ENCODE results near the gene RAB27A.
A peak's percentile ranks its signal among the peaks of the same experiment; 100 is the strongest.
"Not testable (repeated sequence)": the region's sequence is repeated elsewhere in the genome, so short reads cannot be mapped to it uniquely, and the experiment has no call there.

Gene RAB27A

GRCh38 chr15:55289746-55290527, at the start of gene RAB27A:
TSS of gene RAB27A (minus strand) at chr15:55289813. CDS start at chr15:55234934, 54,879 bp downstream.
- Mint-ChIP-seq H3K4me1 (ENCODE audit: low read depth) (peaks cover 25% of the 10 kb centered on the region), H3K27ac (peak within 1 kb of the TSS; percentile 92), H3K36me3 (ENCODE audit: low read depth) (peaks cover 29% of the 10 kb centered on the region), H3K27me3 (ENCODE audit: low read depth) (no peaks in the 10 kb centered on the region), H3K4me3 (peak within 1 kb of the TSS; percentile 88), H3K9me3 (no peaks in the 10 kb centered on the region)
- peak; percentile 84 for DNase-seq (ENCODE audit: low spot score)

- Mint-ChIP-seq H3K27me3 (ENCODE audit: low read depth) (no peaks in the 10 kb centered on the region), H3K4me1 (ENCODE audit: low read depth) (no peaks in the 10 kb centered on the region), H3K9me3 (no peaks in the 10 kb centered on the region), H3K4me3 (no peak overlapping the region), H3K27ac (no peak overlapping the region), H3K36me3 (ENCODE audit: low read depth) (peaks cover 38% of the 10 kb centered on the region)
- no peak for DNase-seq (ENCODE audit: low spot score)
These were observed 47.5 kb upstream of the RAB27A start for GRCh38 chr15:55337160-55337559.

- Mint-ChIP-seq H3K27ac (no peak overlapping the region), H3K4me3 (no peak overlapping the region), H3K4me1 (ENCODE audit: low read depth) (no peaks in the 10 kb centered on the region), H3K27me3 (ENCODE audit: low read depth) (no peaks in the 10 kb centered on the region), H3K36me3 (ENCODE audit: low read depth) (peaks cover 48% of the 10 kb centered on the region), H3K9me3 (no peaks in the 10 kb centered on the region)
- no peak for DNase-seq (ENCODE audit: low spot score)
These were observed 45.4 kb upstream of the RAB27A start for GRCh38 chr15:55334997-55335396.

GRCh38 chr15:55334371-55334770, 44.8 kb upstream of the RAB27A start:
- no peaks in the 10 kb centered on the region for H3K4me1 Mint-ChIP-seq (ENCODE audit: low read depth)
- no peaks in the 10 kb centered on the region for H3K27me3 Mint-ChIP-seq (ENCODE audit: low read depth)
- H3K36me3 Mint-ChIP-seq (ENCODE audit: low read depth), result peaks cover 44% of the 10 kb centered on the region
- no peaks in the 10 kb centered on the region for H3K9me3 Mint-ChIP-seq
- no peak for DNase-seq (ENCODE audit: low spot score)
- no peak overlapping the region for H3K4me3 Mint-ChIP-seq
- H3K27ac Mint-ChIP-seq, result no peak overlapping the region

- H3K4me1 Mint-ChIP-seq (ENCODE audit: low read depth), result peaks cover 8% of the 10 kb centered on the region
- no peaks in the 10 kb centered on the region for H3K9me3 Mint-ChIP-seq
- no peak overlapping the region for H3K4me3 Mint-ChIP-seq
- no peaks in the 10 kb centered on the region for H3K27me3 Mint-ChIP-seq (ENCODE audit: low read depth)
- H3K36me3 Mint-ChIP-seq (ENCODE audit: low read depth), result peaks cover 33% of the 10 kb centered on the region
- DNase-seq (ENCODE audit: low spot score), result no peak
- no peak overlapping the region for H3K27ac Mint-ChIP-seq
These were observed 37.8 kb upstream of the RAB27A start for GRCh38 chr15:55327387-55327786.

- Mint-ChIP-seq H3K36me3 (ENCODE audit: low read depth) (peaks cover 28% of the 10 kb centered on the region), H3K9me3 (no peaks in the 10 kb centered on the region), H3K27ac (no peak overlapping the region), H3K4me3 (peak overlapping the region; percentile 2), H3K27me3 (ENCODE audit: low read depth) (no peaks in the 10 kb centered on the region), H3K4me1 (ENCODE audit: low read depth) (peaks cover 29% of the 10 kb centered on the region)
- DNase-seq (ENCODE audit: low spot score), result no peak
These were observed 32.9 kb upstream of the RAB27A start for GRCh38 chr15:55322467-55322866.

GRCh38 chr15:55320963-55321362, 31.4 kb upstream of the RAB27A start:
- H3K9me3 Mint-ChIP-seq, result no peaks in the 10 kb centered on the region
- H3K4me1 Mint-ChIP-seq (ENCODE audit: low read depth), result peaks cover 33% of the 10 kb centered on the region
- DNase-seq (ENCODE audit: low spot score), result no peak
- no peak overlapping the region for H3K27ac Mint-ChIP-seq
- H3K4me3 Mint-ChIP-seq, result peak overlapping the region; percentile 18
- peaks cover 32% of the 10 kb centered on the region for H3K36me3 Mint-ChIP-seq (ENCODE audit: low read depth)
- no peaks in the 10 kb centered on the region for H3K27me3 Mint-ChIP-seq (ENCODE audit: low read depth)

GRCh38 chr15:55320238-55320550, 30.6 kb upstream of the RAB27A start:
- Mint-ChIP-seq H3K4me1 (ENCODE audit: low read depth) (peaks cover 39% of the 10 kb centered on the region), H3K27me3 (ENCODE audit: low read depth) (no peaks in the 10 kb centered on the region), H3K27ac (peak overlapping the region; percentile 72), H3K9me3 (no peaks in the 10 kb centered on the region), H3K36me3 (ENCODE audit: low read depth) (peaks cover 36% of the 10 kb centered on the region), H3K4me3 (peak overlapping the region; percentile 78)
- no peak for DNase-seq (ENCODE audit: low spot score)

- no peaks in the 10 kb centered on the region for H3K9me3 Mint-ChIP-seq
- H3K36me3 Mint-ChIP-seq (ENCODE audit: low read depth), result peaks cover 41% of the 10 kb centered on the region
These were observed 30.1 kb upstream of the RAB27A start for GRCh38 chr15:55319537-55320237.

GRCh38 chr15:55318588-55319494, 29.2 kb upstream of the RAB27A start, which contains the start of the genes PIGB and PIGBOS1:
TSS of gene PIGB (plus strand) at chr15:55319222. CDS start at chr15:55319251, 29 bp downstream.
TSS of gene PIGBOS1 (minus strand) at chr15:55319123. CDS start at chr15:55317792, 1,331 bp downstream.
- DNase-seq (ENCODE audit: low spot score), result peak; percentile 81
- Mint-ChIP-seq H3K4me3 (peak within 1 kb of the TSS; percentile 100), H3K4me1 (ENCODE audit: low read depth) (peaks cover 50% of the 10 kb centered on the region), H3K9me3 (no peaks in the 10 kb centered on the region), H3K27me3 (ENCODE audit: low read depth) (no peaks in the 10 kb centered on the region), H3K27ac (peak within 1 kb of the TSS; percentile 99), H3K36me3 (ENCODE audit: low read depth) (peaks cover 42% of the 10 kb centered on the region)

More at GRCh38 chr15:55319537-55320237, 30.1 kb upstream of the RAB27A start:
- no peak for DNase-seq (ENCODE audit: low spot score)
- Mint-ChIP-seq H3K4me1 (ENCODE audit: low read depth) (peaks cover 44% of the 10 kb centered on the region), H3K27me3 (ENCODE audit: low read depth) (no peaks in the 10 kb centered on the region), H3K27ac (peak overlapping the region; percentile 99), H3K4me3 (peak overlapping the region; percentile 100)

GRCh38 chr15:55302801-55303200, 13.2 kb upstream of the RAB27A start:
- H3K4me3 Mint-ChIP-seq; DNase-seq (ENCODE audit: low spot score); H3K4me1 Mint-ChIP-seq (ENCODE audit: low read depth); H3K27me3 Mint-ChIP-seq (ENCODE audit: low read depth); H3K27ac Mint-ChIP-seq; H3K9me3 Mint-ChIP-seq: not testable (repeated sequence)
- peaks cover 23% of the 10 kb centered on the region for H3K36me3 Mint-ChIP-seq (ENCODE audit: low read depth)

- Mint-ChIP-seq H3K4me3 (no peak overlapping the region), H3K27ac (no peak overlapping the region), H3K9me3 (no peaks in the 10 kb centered on the region), H3K36me3 (ENCODE audit: low read depth) (peaks cover 1% of the 10 kb centered on the region), H3K4me1 (ENCODE audit: low read depth) (no peaks in the 10 kb centered on the region), H3K27me3 (ENCODE audit: low read depth) (no peaks in the 10 kb centered on the region)
- no peak for DNase-seq (ENCODE audit: low spot score)
These were observed 7.7 kb upstream of the RAB27A start for GRCh38 chr15:55297315-55297714.

- Mint-ChIP-seq H3K27me3 (ENCODE audit: low read depth) (no peaks in the 10 kb centered on the region), H3K36me3 (ENCODE audit: low read depth) (peaks cover 25% of the 10 kb centered on the region), H3K27ac (peak overlapping the region; percentile 87), H3K4me3 (peak overlapping the region; percentile 81), H3K4me1 (ENCODE audit: low read depth) (peaks cover 20% of the 10 kb centered on the region), H3K9me3 (no peaks in the 10 kb centered on the region)
- peak; percentile 81 for DNase-seq (ENCODE audit: low spot score)
These were observed 980 bp upstream of the RAB27A start for GRCh38 chr15:55290528-55291057.
